HG03135 (cell line): ENCODE results near the gene FTH1.

Experiments used
- ATAC-seq: cut with Tn5 transposase; IDR thresholded peaks from one replicate; pipeline ENCODE4 v1.9.1; 2021; ENCODE audit warnings: mild to moderate bottlenecking, moderate library complexity; ENCODE audit not compliant: unreplicated experiment

The FTH1 gene

GRCh38 chr11:61949169-61950034 lies 18.0 kb downstream of the FTH1 start:
- no peak for ATAC-seq

DNA sequence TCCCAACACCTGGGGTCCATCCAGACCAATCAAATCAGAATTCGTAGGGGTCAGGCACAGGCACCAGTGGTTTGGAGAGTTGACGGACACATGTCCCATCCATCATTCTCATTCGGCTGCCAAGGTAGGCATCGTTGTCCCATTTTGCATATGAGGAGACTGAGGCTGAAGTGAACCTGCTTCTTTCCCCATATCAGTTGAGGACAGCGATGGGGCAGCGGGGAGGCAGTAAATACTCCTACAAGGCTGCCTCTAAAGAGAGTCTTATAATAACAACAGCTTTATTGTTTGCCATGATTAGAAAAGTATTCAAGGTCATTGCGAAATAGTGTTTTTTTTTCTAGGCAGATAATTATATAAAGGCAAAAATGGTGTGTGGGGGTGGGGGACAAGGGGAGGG lies 18.9 kb downstream of the FTH1 start:
- ATAC-seq: no peak

- no peak for ATAC-seq
Measured at GRCh38 chr11:61947486-61948210, 19.8 kb downstream of the FTH1 start.

DNA sequence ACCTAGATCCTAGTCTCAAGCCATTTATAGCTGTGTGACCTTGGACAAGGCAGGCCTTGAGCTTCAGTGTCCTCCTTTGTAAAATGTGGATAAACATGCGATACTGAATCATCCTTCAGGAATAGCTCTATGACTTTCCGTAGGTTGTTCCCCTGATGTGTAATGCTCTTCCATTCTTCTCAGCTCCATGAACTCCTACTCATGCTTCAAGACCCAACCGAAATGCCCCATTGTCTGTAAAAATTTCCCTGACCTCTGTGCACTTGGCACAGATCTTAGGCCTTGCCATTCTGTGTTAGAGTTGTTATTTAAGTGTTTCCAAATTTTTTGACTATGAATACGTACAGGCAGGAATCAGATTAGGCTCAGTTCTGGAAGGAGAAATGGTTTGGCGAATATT lies 20.5 kb downstream of the FTH1 start:
- ATAC-seq: no peak

GRCh38 chr11:61945191-61945590 lies 22.2 kb downstream of the FTH1 start:
- no peak for ATAC-seq

DNA sequence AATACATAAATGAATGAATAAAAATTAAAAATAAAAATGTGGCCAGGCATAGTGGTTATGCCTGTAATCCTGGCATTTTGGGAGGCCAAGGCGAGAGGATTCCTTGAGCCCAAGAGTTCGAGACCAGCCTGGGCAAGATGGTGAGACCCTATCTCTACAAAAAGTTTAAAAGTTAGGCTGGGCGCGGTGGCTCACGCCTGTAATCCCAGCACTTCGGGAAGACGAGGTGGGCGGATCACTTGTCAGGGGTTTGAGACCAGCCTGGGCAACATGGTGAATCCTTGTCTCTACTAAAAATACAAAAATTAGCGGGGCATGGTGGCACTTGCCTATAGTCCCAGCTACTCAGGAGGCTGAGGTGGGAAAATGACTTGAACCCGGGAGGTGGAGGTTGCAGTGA lies 27.0 kb downstream of the FTH1 start:
- ATAC-seq: no peak

- ATAC-seq: no peak
Measured at GRCh38 chr11:61935861-61936260, 31.6 kb downstream of the FTH1 start.

DNA sequence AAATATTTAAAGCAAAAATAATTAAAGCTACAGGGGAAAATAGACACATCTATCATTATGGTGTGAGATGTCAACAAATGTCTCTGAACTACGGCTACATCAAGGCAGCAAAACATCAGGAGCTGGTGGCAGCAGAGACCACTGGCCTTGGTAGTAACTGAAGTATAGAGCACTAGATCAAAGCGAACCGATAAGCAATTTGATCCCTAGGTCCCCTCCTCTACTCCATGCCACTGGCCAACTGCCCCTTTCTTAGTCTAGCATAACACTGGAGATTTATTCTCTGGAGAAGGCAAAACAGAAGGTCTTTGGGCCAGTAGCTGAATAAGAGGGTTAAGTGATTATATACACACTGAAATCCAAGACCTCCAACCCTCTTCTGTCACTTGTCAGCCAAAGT lies 36.5 kb downstream of the FTH1 start:
- ATAC-seq: no peak

DNA sequence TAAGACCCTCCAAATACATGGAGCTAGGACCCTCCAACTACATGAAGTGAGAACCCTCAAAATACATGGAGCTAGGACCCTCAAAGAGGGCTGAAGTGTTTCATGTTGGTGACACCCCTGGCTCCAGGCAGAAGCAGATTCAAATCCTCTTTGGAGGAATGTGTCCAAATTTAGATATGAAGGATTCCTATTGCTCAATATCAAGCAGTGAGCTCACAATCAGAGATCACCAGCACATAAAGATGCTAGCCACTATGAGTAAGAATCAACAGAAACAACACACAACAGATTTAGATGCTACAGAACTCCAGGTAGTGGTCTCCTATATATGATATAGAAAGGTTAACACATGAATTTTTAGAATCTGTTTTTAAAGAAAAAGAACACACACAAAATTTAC lies 38.8 kb downstream of the FTH1 start:
- no peak for ATAC-seq

GRCh38 chr11:61927501-61927900 lies 39.9 kb downstream of the FTH1 start:
- ATAC-seq: no peak

DNA sequence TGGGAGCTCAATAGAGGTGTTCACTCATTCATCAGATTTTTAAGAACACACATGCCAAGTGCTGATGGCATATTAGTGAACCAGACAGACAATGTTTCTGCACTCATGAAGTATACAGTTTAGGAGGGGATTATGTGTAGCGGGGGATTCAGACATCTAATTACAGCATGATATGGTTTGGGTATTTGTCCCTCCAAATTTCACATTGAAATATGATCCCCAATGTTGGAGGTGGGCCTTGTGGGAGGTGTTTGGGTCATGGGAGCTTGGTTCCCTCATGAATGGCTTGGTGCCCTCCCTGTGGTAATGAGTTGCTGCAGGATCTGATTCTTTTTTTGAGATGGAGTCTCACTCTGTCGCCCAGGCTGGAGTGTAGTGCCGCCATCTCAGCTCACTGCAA lies 41.2 kb downstream of the FTH1 start:
- ATAC-seq: no peak

DNA sequence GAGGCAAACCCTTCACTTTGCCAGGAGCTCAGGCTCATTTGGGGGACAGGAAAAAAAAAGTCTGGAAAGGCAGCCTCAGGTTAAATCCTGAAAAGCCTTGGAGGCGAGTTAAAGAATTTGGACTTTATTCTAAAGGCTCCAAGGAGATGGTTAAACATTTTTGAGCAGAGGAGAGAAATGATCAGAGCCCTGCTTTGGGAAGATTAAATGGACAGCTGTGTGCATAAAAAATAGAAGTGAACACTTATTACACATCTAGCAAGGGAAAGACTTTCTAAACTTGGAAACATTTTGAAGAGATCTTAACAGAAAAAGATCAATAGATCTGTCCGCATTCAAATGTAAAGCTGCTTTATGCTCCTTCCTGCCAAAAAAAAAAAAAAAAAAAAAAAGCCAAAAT lies 41.7 kb downstream of the FTH1 start:
- no peak for ATAC-seq

- no peak for ATAC-seq
Measured at GRCh38 chr11:61924064-61924455, 43.4 kb downstream of the FTH1 start.

- no peak for ATAC-seq
Measured at GRCh38 chr11:61923166-61924063, 44.0 kb downstream of the FTH1 start.

- ATAC-seq: no peak
Measured at GRCh38 chr11:61922539-61922938, 44.9 kb downstream of the FTH1 start.

- ATAC-seq: no peak
Measured at GRCh38 chr11:61921446-61921845, 46.0 kb downstream of the FTH1 start.

GRCh38 chr11:61919705-61920631 lies 47.5 kb downstream of the FTH1 start:
- no peak for ATAC-seq

DNA sequence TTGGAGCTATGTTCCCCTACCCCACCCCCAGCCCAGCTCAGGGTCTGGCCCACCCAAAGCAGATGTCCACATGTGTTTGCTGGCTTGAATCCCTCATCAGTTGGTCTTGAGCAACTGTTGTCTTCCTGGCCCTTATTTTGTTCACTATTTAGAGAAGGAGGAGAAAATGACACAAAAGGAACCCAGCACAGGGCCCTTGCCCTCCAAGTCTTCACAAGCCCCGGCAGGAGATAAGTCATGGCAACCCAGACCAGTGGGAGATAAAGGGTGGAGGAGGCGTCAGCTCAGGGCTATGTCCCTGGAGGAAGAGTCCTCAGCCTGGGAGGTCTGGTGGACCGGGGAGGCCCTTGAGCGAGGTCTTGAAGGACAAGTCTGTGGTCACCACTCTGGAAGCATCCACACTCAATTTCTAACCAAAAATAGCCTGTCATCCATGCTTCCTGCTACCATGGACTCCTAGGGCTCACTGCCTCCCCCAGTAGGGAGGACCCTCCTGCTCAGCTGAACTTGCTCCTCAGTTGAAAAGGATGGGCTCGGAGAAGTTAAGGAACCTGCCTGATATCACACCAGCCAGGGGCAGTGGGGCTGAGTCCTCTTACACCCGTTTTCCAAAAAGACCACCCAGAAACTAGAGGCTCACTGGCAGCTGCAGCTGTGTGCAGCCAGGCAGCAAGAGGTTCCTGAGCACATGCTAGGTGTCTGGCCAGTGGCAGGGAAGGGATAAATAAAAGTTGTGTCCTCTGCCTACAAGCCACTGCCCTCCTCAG lies 48.3 kb downstream of the FTH1 start:
- ATAC-seq: no peak

GRCh38 chr11:61918251-61918937 lies 49.0 kb downstream of the FTH1 start:
- ATAC-seq: no peak
